Measurements from ENCODE around the gene CSNK1G1. TPM values are rescaled to one million over a fixed set of nuclear protein-coding genes. Genes with fewer than 3 reads are reported as not detected.

Gene CSNK1G1
- polyA plus RNA-seq, 1 of the 3 experiments (the other 2 are of a cell fraction) = 10.2 TPM

DNA sequence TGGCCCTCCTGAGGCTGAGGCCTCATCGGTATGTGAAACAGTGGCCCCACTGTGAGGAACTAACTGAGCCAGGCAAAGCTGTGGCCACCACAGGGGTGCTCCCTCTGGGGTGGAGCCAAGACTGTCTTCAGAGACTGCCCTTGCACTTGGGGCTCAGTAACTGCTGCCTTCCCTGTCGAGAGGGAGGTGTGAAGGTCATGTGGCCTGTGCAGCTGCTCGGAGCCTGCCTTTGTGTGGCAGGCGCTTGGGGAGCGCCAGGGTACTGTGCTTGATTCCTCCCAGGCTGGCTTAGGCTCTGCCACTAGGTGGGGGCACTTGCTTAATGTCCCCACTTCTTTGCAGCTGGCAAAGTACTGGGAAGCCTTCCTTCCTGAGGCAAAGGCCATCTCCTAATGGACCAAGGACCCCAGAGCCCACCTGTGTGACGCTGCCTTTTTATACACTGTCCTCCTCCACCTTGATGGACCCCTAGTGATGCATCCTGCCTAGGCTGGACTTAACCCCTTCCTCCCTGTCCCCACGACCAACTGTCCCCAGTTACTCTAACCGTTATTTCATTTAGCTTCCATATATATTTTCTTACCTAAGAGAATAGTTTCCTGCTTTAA, 218.6 kb downstream of the CSNK1G1 start:
- 94% methylated on average over 4 of the region's 8 CpGs for WGBS (ENCODE audit: low lambda C conversion rate)
- ChIA-PET CTCF (interaction anchor here (0.6 to 1.8 kb wide), 3 partner anchors 10 to 844 kb away, joined by 3 to 6 read pairs (median 3); no protein-coding TSS in a partner anchor), POLR2A (no interaction called here)
- no peak overlapping the region for H2AFZ ChIP-seq (ENCODE audit: low read depth)
- H3K4me3 ChIP-seq (ENCODE audit: low read depth in 2 of 2, low read length in 1 of 2) = no peak overlapping the region
- TF ChIP-seq RAD21 (IDR thresholded peaks at IDR 0.05; ENCODE audit: low read length) (peak; percentile 25), SIN3A (IDR thresholded peaks at IDR 0.05; ENCODE audit: borderline replicate concordance, low read depth, low read length) (no peak), GABPA (IDR thresholded peaks at IDR 0.05; ENCODE audit: low read depth) (no peak)
- TF ChIP-seq, protein P1, sequence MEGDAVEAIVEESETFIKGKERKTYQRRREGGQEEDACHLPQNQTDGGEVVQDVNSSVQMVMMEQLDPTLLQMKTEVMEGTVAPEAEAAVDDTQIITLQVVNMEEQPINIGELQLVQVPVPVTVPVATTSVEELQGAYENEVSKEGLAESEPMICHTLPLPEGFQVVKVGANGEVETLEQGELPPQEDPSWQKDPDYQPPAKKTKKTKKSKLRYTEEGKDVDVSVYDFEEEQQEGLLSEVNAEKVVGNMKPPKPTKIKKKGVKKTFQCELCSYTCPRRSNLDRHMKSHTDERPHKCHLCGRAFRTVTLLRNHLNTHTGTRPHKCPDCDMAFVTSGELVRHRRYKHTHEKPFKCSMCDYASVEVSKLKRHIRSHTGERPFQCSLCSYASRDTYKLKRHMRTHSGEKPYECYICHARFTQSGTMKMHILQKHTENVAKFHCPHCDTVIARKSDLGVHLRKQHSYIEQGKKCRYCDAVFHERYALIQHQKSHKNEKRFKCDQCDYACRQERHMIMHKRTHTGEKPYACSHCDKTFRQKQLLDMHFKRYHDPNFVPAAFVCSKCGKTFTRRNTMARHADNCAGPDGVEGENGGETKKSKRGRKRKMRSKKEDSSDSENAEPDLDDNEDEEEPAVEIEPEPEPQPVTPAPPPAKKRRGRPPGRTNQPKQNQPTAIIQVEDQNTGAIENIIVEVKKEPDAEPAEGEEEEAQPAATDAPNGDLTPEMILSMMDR (IDR thresholded peaks at IDR 0.05) = no peak
- H3K4me2 ChIP-seq = no peak overlapping the region
- H3K9ac ChIP-seq = no peak overlapping the region
- H3K36me3 ChIP-seq (replicated peaks in 1 of 2; ENCODE audit: control insufficient read depth in 1 of 2, insufficient read depth in 2 of 2, low read length in 1 of 2) = peaks cover 15 to 66% of the 10 kb centered on the region in 2 experiments
- H3K27ac ChIP-seq (ENCODE audit: low read depth in 2 of 2, low read length in 1 of 2) = no peak overlapping the region
- no peaks in the 10 kb centered on the region for H3K9me3 ChIP-seq
- DNase-seq = no peak
- no peaks in the 10 kb centered on the region for H3K79me2 ChIP-seq (ENCODE audit: insufficient read depth)
- no peaks in the 10 kb centered on the region for H3K9me2 ChIP-seq
- no peaks in the 10 kb centered on the region for H3K27me3 ChIP-seq (ENCODE audit: insufficient read depth)
- H3K4me1 ChIP-seq (ENCODE audit: control insufficient read depth in 1 of 2, insufficient read depth in 2 of 2, low read depth in 1 of 2, low read length in 1 of 2) = peaks cover 0 to 4% of the 10 kb centered on the region in 2 experiments; a peak in 1 of 4 replicates
- H3F3A ChIP-seq (replicated peaks; ENCODE audit: insufficient read depth) = no peaks in the 10 kb centered on the region
- H4K20me1 ChIP-seq (ENCODE audit: insufficient read depth) = no peaks in the 10 kb centered on the region

DNA sequence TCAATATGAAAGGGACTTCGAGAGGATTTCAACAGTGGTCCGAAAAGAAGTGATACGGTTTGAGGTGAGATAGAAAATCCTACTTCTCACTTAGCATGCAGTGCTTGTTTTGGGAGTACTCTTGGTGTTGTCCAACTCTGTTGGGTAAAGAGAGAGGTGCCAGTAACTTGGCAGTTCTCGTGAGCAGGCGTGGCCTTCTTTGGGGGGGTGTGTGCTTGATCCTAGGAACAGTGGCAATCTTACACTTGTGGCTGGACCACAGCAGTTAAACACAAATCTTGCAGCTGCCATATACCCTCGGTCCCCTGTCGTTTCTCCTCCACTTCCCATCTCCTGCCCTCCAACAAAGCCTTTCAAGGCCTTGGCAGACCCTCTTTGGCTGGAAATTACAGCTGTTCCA, 219.6 kb downstream of the CSNK1G1 start:
- Histone ChIP-seq H3K36me3 (replicated peaks in 1 of 2; ENCODE audit: control insufficient read depth in 1 of 2, insufficient read depth in 2 of 2, low read length in 1 of 2) (peaks cover 23 to 71% of the 10 kb centered on the region in 2 experiments), H3K9me3 (no peaks in the 10 kb centered on the region), H2AFZ (ENCODE audit: low read depth) (no peak overlapping the region), H3K27me3 (ENCODE audit: insufficient read depth) (no peaks in the 10 kb centered on the region), H3K4me2 (no peak overlapping the region), H3K79me2 (ENCODE audit: insufficient read depth) (no peaks in the 10 kb centered on the region), H3K4me1 (ENCODE audit: control insufficient read depth in 1 of 2, insufficient read depth in 2 of 2, low read depth in 1 of 2, low read length in 1 of 2) (peaks cover 0 to 4% of the 10 kb centered on the region in 2 experiments; a peak in 1 of 4 replicates), H3K27ac (ENCODE audit: low read depth in 2 of 2, low read length in 1 of 2) (no peak overlapping the region), H3K9me2 (no peaks in the 10 kb centered on the region), H3K4me3 (ENCODE audit: low read depth in 2 of 2, low read length in 1 of 2) (no peak overlapping the region), H3K9ac (no peak overlapping the region), H4K20me1 (ENCODE audit: insufficient read depth) (no peaks in the 10 kb centered on the region), H3F3A (replicated peaks; ENCODE audit: insufficient read depth) (no peaks in the 10 kb centered on the region)
- no peak for DNase-seq
- TF ChIP-seq YY1 (IDR thresholded peaks at IDR 0.05; ENCODE audit: low read depth) (no peak), GATA2 (CRISPR knock-in tag; IDR thresholded peaks at IDR 0.05) (no peak), TCF12 (IDR thresholded peaks at IDR 0.05) (no peak), EP300 (IDR thresholded peaks at IDR 0.05; ENCODE audit: borderline replicate concordance in 1 of 2, low read depth in 1 of 2, low read length in 1 of 2) (no peak), POLR2AphosphoS5 (IDR thresholded peaks at IDR 0.05; ENCODE audit: low read depth, low read length) (no peak), FOXM1 (IDR thresholded peaks at IDR 0.05; ENCODE audit: low read depth) (no peak), ELF1 (IDR thresholded peaks at IDR 0.05) (no peak), RAD21 (IDR thresholded peaks at IDR 0.05; ENCODE audit: low read length) (no peak), NFIC (IDR thresholded peaks at IDR 0.05; ENCODE audit: borderline replicate concordance) (no peak), NRF1 (IDR thresholded peaks at IDR 0.05; ENCODE audit: low read depth, low read length) (no peak), TEAD4 (IDR thresholded peaks at IDR 0.05; ENCODE audit: borderline replicate concordance, insufficient read depth) (no peak), EZH2phosphoT487 (IDR thresholded peaks at IDR 0.05; ENCODE audit: borderline replicate concordance, low read depth) (no peak), MXI1 (IDR thresholded peaks at IDR 0.05; ENCODE audit: low read depth, low read length) (no peak), RXRA (IDR thresholded peaks at IDR 0.05; ENCODE audit: borderline replicate concordance, low read depth) (no peak)
- TF ChIP-seq, protein P2, sequence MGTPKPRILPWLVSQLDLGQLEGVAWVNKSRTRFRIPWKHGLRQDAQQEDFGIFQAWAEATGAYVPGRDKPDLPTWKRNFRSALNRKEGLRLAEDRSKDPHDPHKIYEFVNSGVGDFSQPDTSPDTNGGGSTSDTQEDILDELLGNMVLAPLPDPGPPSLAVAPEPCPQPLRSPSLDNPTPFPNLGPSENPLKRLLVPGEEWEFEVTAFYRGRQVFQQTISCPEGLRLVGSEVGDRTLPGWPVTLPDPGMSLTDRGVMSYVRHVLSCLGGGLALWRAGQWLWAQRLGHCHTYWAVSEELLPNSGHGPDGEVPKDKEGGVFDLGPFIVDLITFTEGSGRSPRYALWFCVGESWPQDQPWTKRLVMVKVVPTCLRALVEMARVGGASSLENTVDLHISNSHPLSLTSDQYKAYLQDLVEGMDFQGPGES (IDR thresholded peaks at IDR 0.05; ENCODE audit: low read depth, low read length) = no peak
- TF ChIP-seq, protein P1 (IDR thresholded peaks at IDR 0.05) = no peak
- TF ChIP-seq, protein P3, sequence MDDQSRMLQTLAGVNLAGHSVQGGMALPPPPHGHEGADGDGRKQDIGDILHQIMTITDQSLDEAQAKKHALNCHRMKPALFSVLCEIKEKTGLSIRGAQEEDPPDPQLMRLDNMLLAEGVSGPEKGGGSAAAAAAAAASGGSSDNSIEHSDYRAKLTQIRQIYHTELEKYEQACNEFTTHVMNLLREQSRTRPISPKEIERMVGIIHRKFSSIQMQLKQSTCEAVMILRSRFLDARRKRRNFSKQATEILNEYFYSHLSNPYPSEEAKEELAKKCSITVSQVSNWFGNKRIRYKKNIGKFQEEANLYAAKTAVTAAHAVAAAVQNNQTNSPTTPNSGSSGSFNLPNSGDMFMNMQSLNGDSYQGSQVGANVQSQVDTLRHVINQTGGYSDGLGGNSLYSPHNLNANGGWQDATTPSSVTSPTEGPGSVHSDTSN (IDR thresholded peaks at IDR 0.05) = no peak
- TF ChIP-seq, protein P4, sequence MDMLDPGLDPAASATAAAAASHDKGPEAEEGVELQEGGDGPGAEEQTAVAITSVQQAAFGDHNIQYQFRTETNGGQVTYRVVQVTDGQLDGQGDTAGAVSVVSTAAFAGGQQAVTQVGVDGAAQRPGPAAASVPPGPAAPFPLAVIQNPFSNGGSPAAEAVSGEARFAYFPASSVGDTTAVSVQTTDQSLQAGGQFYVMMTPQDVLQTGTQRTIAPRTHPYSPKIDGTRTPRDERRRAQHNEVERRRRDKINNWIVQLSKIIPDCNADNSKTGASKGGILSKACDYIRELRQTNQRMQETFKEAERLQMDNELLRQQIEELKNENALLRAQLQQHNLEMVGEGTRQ (IDR thresholded peaks at IDR 0.05; ENCODE audit: borderline replicate concordance, low read depth, low read length) = no peak
- CTCF ChIA-PET = interaction anchor here (1.8 to 6.2 kb wide), 2 partner anchors 17 kb away, joined by 6 to 25 read pairs; no protein-coding TSS in a partner anchor
- WGBS (ENCODE audit: low lambda C conversion rate) = 97% methylated on average over 7 of the region's 7 CpGs
- POLR2A ChIA-PET = no interaction called here

All from SK-N-SH (cell line).